B cell (primary cell): ENCODE data around the gene ZBTB7A. TPM values are rescaled to one million over a fixed set of nuclear protein-coding genes. Genes with fewer than 3 reads are reported as not detected.

Experiments
- ATAC-seq: fragments of 200-7000 bp; cut with Tn5 transposase; one replicate; pipeline ENCODE4 v1.10.0; 2021; ENCODE audit warnings: low read depth, mild to moderate bottlenecking, moderate number of reproducible peaks, moderate library complexity
- CTCF ChIA-PET: fragments of 350-600 bp; sonication (Branson Sonifier 250); formaldehyde crosslinking; loops from one replicate; lab custom pipeline; 2021; ENCODE audit warnings: antibody characterized with exemption, inconsistent platforms; lab: Charles Lee
- POLR2A ChIA-PET: fragments of 350-600 bp; sonication (Branson Sonifier 250); formaldehyde crosslinking; loops from one replicate; lab custom pipeline; 2021; ENCODE audit warnings: antibody characterized with exemption; lab: Charles Lee
- DNase-seq: peaks from one replicate; pipeline ENCODE4 v3.0.0; 2013
- H2AFZ ChIP-seq: 2 replicates; pipeline ENCODE4 v1.6.1; 2012; ENCODE audit warnings: mild to moderate bottlenecking, low read depth, low read length; ENCODE audit not compliant: insufficient read depth, poor library complexity, severe bottlenecking
- H3K27ac ChIP-seq, 2 donors: 1 replicate in 1 of 2; 2 replicates in 1 of 2; pipeline ENCODE4 v1.5.1; 2012 to 2013; ENCODE audit warnings: low read length in 2 of 2, mild to moderate bottlenecking in 2 of 2, moderate library complexity in 1 of 2
- H3K27me3 ChIP-seq, 4 experiments: fragments of 200-600 bp in 1 of 4; sonication (generic) in 1 of 4; replicated peaks in 1 of 4; 1 replicate in 2 of 4; 2 replicates in 2 of 4; pipeline versions ENCODE4 v1.6.1 to v1.7.0; 2013 to 2016; ENCODE audit warnings: low read length in 3 of 4, mild to moderate bottlenecking in 2 of 4, mixed read lengths in 1 of 4, moderate library complexity in 1 of 4; ENCODE audit not compliant: insufficient read depth in 4 of 4, control insufficient read depth in 3 of 4; ENCODE audit errors: control extremely low read depth in 1 of 4
- H3K36me3 ChIP-seq, 2 experiments: replicated peaks in 1 of 2; 1 replicate in 1 of 2; 2 replicates in 1 of 2; pipeline versions ENCODE4 v1.6.1 to v1.7.1; 2013; ENCODE audit warnings: low read length in 1 of 2; ENCODE audit not compliant: insufficient read depth in 2 of 2, control insufficient read depth in 1 of 2; ENCODE audit errors: control extremely low read depth in 1 of 2, extremely low read depth in 1 of 2
- H3K4me1 ChIP-seq, 2 donors: fragments of 200-600 bp in 1 of 2; sonication (generic) in 1 of 2; 1 replicate in 1 of 2; 2 replicates in 1 of 2; pipeline versions ENCODE4 v1.5.1 to v1.6.1; 2013 to 2017; ENCODE audit warnings: low read length in 2 of 2; ENCODE audit not compliant: control insufficient read depth in 2 of 2, insufficient read depth in 2 of 2
- H3K4me2 ChIP-seq: replicated peaks from 2 replicates; pipeline ENCODE3; 2012; ENCODE audit warnings: mild to moderate bottlenecking, low read depth, low read length; ENCODE audit not compliant: poor library complexity, severe bottlenecking
- H3K4me3 ChIP-seq, 5 experiments: fragments of 200-600 bp in 1 of 5; sonication (generic) in 1 of 5; 1 replicate in 3 of 5; 2 replicates in 2 of 5; pipeline versions ENCODE4 v1.5.1 to v1.7.0; 2011 to 2016; ENCODE audit warnings: low read length in 4 of 5, mild to moderate bottlenecking in 4 of 5, low read depth in 2 of 5, control low read depth in 1 of 5, moderate library complexity in 1 of 5; ENCODE audit not compliant: insufficient read depth in 1 of 5; ENCODE audit errors: control extremely low read depth in 1 of 5, extremely low read depth in 1 of 5
- H3K79me2 ChIP-seq: fragments of 200-600 bp; sonication (generic); one replicate; pipeline ENCODE4 v1.6.0; 2016; ENCODE audit warnings: low read length; ENCODE audit not compliant: control insufficient read depth, insufficient read depth
- H3K9ac ChIP-seq: fragments of 200-600 bp; sonication (generic); 2 replicates; pipeline ENCODE4 v1.6.1; 2017; ENCODE audit warnings: mild to moderate bottlenecking, low read length, moderate library complexity
- H3K9me3 ChIP-seq, 3 donors: one replicate each; pipeline versions ENCODE4 v1.6.1 to v1.7.1; 2013; ENCODE audit warnings: low read length in 2 of 3; ENCODE audit not compliant: control insufficient read depth in 2 of 3, insufficient read depth in 1 of 3; ENCODE audit errors: control extremely low read depth in 1 of 3
- H4K20me1 ChIP-seq: 2 replicates; pipeline ENCODE4 v1.6.0; 2012; ENCODE audit warnings: mild to moderate bottlenecking, low read length; ENCODE audit not compliant: insufficient read depth, control insufficient read depth, poor library complexity, severe bottlenecking
- H3K27ac Mint-ChIP-seq: one replicate; pipeline ENCODE4 v1.8.0; 2021; ENCODE audit warnings: mixed read lengths
- H3K27me3 Mint-ChIP-seq: one replicate; pipeline ENCODE4 v1.8.0; 2021; ENCODE audit warnings: mixed read lengths
- H3K4me1 Mint-ChIP-seq: one replicate; pipeline ENCODE4 v1.8.0; 2021; ENCODE audit warnings: mixed read lengths
- H3K4me3 Mint-ChIP-seq: one replicate; pipeline ENCODE4 v1.8.0; 2021; ENCODE audit warnings: mixed read lengths
- H3K9me3 Mint-ChIP-seq: one replicate; pipeline ENCODE4 v1.8.0; 2022; ENCODE audit warnings: mixed read lengths; ENCODE audit not compliant: insufficient read depth
- CTCF ChIP-seq: fragments of 200-600 bp; IDR thresholded peaks from one replicate; pipeline ENCODE4 v1.8.0; 2022; ENCODE audit warnings: antibody characterized with exemption, mild to moderate bottlenecking
- EZH2 ChIP-seq: IDR thresholded peaks from 2 replicates; pipeline ENCODE4 v1.6.1; 2012; ENCODE audit warnings: borderline replicate concordance, low read depth, mild to moderate bottlenecking, moderate library complexity, low read length; ENCODE audit not compliant: insufficient read depth, poor library complexity, severe bottlenecking
- WGBS: methylation state at CpG from one replicate; pipeline ENCODE4 v1.1.5; 2013; ENCODE audit warnings: missing lambda C conversion rate; ENCODE audit not compliant: insufficient coverage; 5-methylcytosine and 5-hydroxymethylcytosine counted together
- intact Hi-C: fragments of 100-400 bp; cut with micrococcal nuclease; formaldehyde crosslinking; loops from one replicate; pipeline ENCODE4 v1.10.0; 2022
- polyA plus RNA-seq: library from polyadenylated mRNA; depleted of rRNA; stranded (reverse); fragments of >200 nt; gene quantifications from 2 replicates; pipeline ENCODE4 v1.2.3, GENCODE V29; 2012
- total RNA-seq, 2 donors: library from RNA; stranded (reverse); fragments of 120-200 nt in 1 of 2; gene quantifications; 1 replicate in 1 of 2; 2 replicates in 1 of 2; pipeline versions ENCODE4 v1.2.3 to v1.2.4, GENCODE V29; 2013 to 2022

The ZBTB7A gene
- total and polyA plus RNA-seq, 2 donors (not counting 1 experiment from before 2014, with no cell fraction given): 24.8 to 62.6 TPM

- H3K9ac ChIP-seq: no peak overlapping the region
- POLR2A ChIA-PET: interaction anchor here (0.7 kb wide), 1 partner anchor 69 kb away, joined by 5 read pairs; no protein-coding TSS in a partner anchor
- Mint-ChIP-seq H3K27me3 (no peaks in the 10 kb centered on the region), H3K4me3 (peak overlapping the region; percentile 8), H3K27ac (peak overlapping the region; percentile 32), H3K4me1 (peaks cover 49% of the 10 kb centered on the region), H3K9me3 (no peaks in the 10 kb centered on the region)
- intact Hi-C loops: no loop called here
- 65% methylated on average over 18 of the region's 22 CpGs for WGBS
- H3K36me3 ChIP-seq: peaks cover 0 to 43% of the 10 kb centered on the region in 2 experiments
- TF ChIP-seq EZH2: no peak
- no peak for TF ChIP-seq CTCF
- peaks cover 99% of the 10 kb centered on the region for H3K79me2 ChIP-seq
- peaks cover 97% of the 10 kb centered on the region for H4K20me1 ChIP-seq
- ATAC-seq (no peak), DNase-seq (no peak)
- CTCF ChIA-PET: interaction anchor here (0.8 to 1.1 kb wide), 3 partner anchors 51 to 81 kb away, joined by 3 to 4 read pairs (median 3); no protein-coding TSS in a partner anchor
- H3K27me3 ChIP-seq: no peaks in the 10 kb centered on the region
- H2AFZ ChIP-seq: no peak overlapping the region
- no peak overlapping the region for H3K4me3 ChIP-seq
- peak overlapping the region; percentile 98 for H3K4me2 ChIP-seq
- peak overlapping the region; percentile 80 to 84 for H3K27ac ChIP-seq
- no peaks in the 10 kb centered on the region for H3K9me3 ChIP-seq
- H3K4me1 ChIP-seq: peaks cover 31 to 57% of the 10 kb centered on the region in 2 donors
Measured at GRCh38 chr19:4057931-4058692, 8.6 kb downstream of the ZBTB7A start.

GRCh38 chr19:4055209-4055552, 11.5 kb downstream of the ZBTB7A start:
- H3K36me3 ChIP-seq: peaks cover 0 to 43% of the 10 kb centered on the region in 2 experiments
- CTCF ChIA-PET: no interaction called here
- peaks cover 43% of the 10 kb centered on the region for H3K4me1 Mint-ChIP-seq

More at GRCh38 chr19:4055209-4055552, 11.5 kb downstream of the ZBTB7A start:
- no peak for TF ChIP-seq EZH2
- TF ChIP-seq CTCF: no peak
- WGBS: 97% methylated on average over 14 of the region's 20 CpGs
- H3K9me3 Mint-ChIP-seq: no peaks in the 10 kb centered on the region
- no peak overlapping the region for H3K27ac Mint-ChIP-seq
- Histone ChIP-seq H3K4me2 (no peak overlapping the region), H3K4me1 (peaks cover 6 to 31% of the 10 kb centered on the region in 2 donors), H3K79me2 (peaks cover 99% of the 10 kb centered on the region), H2AFZ (no peak overlapping the region), H4K20me1 (peaks cover 97% of the 10 kb centered on the region), H3K9me3 (peaks cover 0 to 8% (median 0%) of the 10 kb centered on the region in 3 donors), H3K4me3 (no peak overlapping the region), H3K27me3 (no peaks in the 10 kb centered on the region), H3K9ac (no peak overlapping the region), H3K27ac (no peak overlapping the region)
- POLR2A ChIA-PET: no interaction called here
- no peak for ATAC-seq
- intact Hi-C loops: no loop called here
- H3K27me3 Mint-ChIP-seq: no peaks in the 10 kb centered on the region
- DNase-seq: no peak
- H3K4me3 Mint-ChIP-seq: no peak overlapping the region
